HG02840 (cell line): ENCODE results near the gene CLCNKB.
"Not testable (repeated sequence)": the region's sequence is repeated elsewhere in the genome, so short reads cannot be mapped to it uniquely, and the experiment has no call there.

Experiments
- ATAC-seq: cut with Tn5 transposase; IDR thresholded peaks from one replicate; pipeline ENCODE4 v1.9.1; 2021; ENCODE audit warnings: mild to moderate bottlenecking, moderate library complexity, moderate number of reproducible peaks; ENCODE audit not compliant: unreplicated experiment, low FRiP score

The CLCNKB gene

DNA sequence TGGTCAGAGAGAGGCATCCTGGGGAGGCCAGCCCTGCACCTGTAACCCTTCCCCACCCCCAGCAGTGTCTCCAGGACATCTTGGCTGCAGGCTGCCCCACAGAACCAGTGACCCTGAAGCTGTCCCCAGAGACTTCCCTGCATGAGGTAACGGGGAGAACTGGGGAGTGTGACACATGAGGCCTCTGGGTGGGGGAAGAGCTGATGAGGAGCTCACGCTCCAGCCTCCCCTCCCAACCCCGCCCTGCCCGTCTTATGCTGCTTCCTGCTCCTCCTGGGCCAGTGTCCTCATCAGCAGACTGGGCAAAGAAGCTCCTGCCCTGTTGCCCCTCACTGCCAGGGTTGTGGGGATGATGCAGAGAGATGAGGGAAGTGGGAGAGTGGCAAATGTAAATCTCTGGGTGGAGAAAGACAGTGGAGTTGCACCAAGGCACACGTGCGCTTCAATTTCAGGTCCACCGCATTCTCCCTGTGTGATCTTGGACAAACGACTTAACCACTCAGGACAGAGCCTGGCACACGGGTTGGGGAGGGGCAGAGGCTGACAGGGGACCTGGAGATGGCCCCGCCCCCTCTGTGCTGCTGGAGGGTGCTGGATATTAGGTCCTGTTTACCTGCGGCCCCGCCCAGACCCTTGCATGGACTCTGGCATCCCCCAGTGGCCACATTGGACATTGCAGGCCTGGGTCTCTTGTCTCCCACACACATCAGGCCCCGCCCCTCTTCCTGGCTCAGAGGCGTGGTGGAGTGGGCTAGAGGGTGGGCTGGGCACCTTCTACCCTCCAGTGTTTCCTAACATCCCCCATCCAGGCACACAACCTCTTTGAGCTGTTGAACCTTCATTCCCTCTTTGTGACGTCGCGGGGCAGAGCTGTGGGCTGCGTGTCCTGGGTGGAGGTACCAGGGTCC is 12.3 kb downstream of the CLCNKB start:
- ATAC-seq = no peak

DNA sequence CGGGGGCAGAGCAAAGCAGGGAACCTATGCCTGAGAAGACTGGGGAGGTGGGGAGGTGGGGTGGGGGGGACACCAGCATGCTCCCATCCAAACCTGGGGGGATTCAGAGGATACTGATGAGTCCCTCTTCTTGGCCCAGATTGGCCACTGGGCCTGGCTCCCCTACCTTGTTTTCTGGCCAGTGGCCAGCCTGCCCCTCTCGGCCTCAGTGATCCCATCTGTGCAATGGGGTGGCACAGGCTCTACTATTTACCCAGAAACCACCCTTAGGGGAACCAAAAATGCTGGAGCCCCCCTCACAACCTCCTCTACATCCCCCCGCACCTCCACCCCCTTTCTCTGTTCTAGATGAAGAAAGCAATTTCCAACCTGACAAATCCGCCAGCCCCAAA is 12.9 kb downstream of the CLCNKB start:
- ATAC-seq = not testable (repeated sequence)

DNA sequence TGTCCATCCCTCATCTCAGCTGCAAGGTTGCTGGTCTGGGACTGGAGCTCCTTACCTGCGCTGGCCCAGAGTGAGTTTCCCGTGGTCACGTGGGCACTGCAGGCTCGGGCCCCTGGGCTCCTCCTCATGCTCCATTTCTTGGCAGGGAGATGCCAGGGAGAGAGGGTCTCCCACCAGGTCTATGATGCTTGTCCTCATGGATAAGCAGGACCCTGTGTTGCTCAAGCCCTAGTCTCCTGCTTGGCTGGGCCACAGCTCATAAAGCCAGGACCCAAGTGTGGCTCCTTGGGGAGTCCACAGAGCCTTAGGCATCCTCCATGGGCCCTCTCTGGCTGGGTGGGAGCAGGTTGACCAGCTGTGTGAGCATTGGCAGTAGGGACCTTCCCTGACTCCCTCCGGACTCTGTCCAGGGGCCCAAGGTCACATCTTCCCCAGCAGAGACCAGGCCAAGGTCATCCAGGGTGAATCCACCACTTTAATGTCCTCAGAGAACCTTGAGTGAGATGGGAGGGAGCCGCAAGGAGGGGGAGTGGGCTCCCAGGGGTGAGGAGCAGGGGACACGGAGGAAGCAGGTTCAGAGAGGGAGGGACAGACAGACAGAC is 13.8 kb downstream of the CLCNKB start:
- not testable (repeated sequence) for ATAC-seq

DNA sequence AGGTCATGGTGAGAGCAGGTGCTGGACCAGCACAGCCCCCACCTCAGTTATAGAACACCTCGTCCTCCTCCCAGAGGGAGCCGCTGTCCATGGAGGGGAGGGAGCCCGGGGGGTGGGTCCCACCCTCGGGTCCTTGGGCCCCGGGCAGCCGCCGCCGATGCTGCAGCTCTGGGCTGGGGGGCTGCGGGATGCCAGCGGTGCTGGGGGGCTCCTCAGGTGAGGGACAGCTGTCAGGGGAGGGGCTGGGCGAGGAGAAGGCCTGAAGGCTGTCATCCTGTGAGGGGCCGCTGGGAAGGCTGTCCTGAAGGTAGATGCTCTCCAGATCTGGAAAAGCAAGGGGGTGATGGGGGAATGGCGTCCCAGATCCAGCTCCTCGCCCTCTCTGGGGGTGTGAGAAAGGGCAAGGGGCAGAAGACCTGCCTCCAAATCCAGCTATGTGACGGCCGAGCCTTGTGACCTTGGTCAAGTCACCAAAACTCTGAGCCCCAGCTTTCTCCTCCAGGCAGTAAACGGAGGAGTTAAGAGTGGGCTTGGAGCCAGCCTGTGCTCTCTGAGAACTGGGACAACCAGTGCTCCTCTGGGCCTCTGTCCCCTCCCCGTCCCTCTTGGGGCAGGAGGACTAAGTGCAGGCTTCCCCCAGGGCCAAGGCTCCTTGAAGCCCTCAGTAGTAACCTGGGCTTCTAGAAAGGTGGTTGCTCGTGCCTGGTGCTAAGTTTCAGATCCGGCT is 15.0 kb downstream of the CLCNKB start:
- ATAC-seq = not testable (repeated sequence)

DNA sequence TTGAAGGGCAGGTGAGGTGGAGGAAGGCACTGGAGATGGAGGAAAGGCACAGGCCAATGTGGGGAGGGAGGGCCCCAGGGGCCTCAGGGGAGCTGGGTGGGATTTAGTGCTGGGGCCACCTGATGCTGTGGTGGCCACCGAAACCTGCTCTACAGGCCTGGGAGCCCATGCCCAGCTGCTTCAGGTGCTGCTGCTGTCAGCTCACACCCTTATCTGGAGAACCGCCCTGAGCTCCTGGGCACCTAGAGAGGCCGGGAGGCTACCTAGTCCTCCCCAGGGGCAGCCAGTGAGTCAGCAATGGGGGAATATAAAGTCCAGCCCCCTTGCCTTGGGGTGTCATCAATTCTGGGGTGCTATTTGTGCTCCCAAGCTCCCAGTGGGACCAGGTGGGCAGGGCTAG is 17.7 kb downstream of the CLCNKB start:
- ATAC-seq = no peak

DNA sequence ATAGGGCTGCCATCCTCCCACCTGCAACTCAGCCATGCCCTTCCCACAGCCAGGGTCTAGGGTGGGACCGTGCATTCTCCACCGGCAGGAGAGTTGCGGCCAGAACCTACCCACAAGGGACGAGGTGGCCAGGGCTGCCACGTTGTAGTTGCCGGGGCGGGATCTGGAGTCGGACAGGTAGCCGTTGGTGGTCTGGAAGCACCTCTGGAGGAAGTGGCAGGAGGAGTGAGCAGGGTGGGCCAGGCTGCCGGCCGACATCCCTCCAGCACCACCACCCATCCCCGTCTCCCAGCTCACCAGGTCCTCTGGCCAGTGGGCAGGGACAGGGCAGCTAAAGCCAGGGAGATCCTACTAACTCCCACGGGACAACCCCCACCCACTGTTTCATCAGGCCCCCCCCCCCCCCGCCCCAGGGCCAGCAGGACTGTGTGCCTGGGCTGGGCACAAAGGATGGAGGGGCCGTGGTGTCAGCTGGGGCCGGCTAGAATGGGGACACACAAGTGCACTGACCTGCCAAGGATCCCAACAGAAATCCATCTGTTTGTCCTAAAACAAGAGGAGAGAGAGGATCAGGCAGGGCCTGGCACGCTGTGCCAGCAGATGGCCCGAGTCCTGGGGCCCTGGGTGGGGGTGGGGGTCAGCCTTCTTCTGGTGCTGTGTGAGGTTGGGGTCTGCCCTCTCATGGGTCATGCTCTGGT is 18.6 kb downstream of the CLCNKB start:
- ATAC-seq = not testable (repeated sequence)

DNA sequence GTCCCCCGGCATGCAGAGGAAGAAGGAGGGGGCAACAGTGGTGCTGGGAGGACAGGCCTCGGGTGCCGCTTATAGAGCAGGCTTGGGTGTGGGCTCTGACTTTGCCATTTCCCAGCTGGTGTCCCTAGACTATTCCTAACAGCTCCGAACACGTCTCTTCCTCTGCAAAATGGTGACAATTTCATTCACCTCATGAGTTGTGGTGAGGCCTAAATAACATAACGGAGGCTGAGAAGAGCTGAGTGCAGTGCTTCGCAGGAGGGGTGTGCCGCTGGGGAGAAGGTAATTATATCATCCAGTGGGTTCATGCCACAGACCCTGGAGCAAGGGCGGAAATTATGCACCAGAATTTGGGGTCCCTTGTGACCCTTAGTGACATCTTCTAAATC is 19.1 kb downstream of the CLCNKB start:
- not testable (repeated sequence) for ATAC-seq

DNA sequence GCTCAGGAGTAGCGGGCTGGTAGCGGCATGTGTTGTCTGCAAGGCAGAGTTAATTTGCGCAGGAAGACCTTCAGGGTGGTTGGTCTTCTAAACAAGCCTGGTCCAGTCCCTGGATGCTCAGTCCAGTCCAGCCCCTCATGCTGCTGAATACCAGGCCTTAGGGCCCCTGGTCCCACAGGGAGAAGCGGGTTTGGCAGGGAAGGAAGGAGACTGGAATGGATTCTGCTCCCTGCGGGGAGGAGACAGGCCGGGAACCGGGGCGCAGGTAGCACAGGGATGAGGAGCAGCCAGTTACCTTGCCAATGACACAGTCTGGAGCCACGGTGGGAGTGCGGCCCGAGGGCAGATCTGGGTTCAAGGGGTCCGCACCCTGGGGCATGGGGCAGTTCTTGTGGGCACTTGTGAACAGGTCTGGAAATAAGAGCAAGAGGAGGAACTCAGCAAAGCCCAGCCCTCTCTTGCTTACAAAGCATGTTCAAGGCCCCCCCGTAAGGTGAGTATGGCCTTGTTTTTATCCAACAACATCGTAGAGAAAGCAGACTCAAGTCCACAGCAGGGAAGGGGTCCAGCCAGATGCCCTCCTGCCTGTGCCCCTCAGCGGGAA is 19.7 kb downstream of the CLCNKB start:
- ATAC-seq = no peak

DNA sequence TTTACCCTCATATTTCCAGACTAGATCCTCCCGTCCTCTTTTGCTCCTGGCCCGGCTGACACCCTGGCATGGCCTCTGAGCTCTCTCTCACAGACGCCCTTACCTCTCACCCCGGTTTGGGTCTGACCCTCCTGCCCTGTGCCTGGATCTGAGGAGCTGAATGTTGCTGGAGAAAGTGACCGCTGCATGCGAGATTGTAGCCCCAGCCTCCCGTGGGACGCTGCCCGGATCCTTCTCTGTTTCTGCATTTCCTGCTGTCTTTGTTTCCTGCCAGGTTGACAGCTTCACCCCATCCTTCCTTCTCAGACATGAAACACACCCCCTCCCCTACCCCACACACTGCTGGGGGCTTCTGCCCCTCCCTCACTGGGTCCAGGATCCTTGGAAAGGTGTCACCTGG is 20.3 kb downstream of the CLCNKB start:
- no peak for ATAC-seq

DNA sequence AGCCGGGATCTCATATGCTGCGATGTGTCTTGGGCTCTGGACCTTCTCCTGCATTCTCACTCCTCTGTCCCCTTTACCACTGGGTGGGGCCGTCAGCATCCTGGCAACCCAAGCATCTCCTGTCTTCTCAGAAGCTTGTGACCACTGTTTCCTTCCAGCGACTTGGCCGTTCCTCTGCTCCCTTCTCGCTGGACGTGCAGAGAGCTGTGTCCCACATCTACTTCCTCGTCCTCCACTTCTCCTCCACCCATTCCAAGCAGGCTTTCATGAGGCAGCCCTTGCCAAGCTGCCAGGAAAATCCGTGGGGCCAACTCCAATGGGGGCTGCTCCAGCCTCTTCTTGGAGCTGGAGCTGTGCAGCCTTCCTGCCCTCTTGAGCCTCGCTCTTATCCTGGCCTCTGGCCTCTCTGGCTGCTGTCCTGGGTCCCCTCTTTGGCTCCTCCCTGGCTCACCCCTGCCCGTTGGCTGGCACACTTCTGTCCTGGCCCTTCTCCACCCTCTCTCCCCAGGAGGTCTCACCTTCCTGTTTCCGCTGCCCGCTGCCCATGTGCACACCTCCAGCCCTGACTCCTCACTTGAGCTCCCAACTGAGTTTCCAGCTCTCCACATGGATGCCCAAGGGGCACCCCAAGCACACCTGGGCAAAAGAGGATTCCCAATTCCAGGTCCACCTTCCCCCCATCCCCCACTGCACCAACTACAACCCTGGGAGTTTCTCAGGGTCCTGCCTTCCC is 21.1 kb downstream of the CLCNKB start:
- ATAC-seq = no peak

DNA sequence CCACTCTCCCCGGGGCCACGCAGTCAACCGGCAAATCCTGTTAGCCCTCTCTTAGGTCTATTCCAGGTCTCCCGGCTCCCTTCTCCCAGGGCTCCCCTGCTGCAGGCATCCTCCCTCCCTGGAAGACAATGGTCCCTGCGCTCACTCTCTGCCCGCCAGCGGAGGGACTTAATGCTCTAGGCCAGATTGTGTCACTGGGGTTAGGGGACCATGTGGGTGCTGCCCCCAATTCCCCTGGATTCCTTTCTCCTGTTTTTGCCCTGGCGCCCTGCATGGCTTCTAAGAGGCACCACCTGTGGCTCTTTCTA is 21.6 kb downstream of the CLCNKB start:
- no peak for ATAC-seq

DNA sequence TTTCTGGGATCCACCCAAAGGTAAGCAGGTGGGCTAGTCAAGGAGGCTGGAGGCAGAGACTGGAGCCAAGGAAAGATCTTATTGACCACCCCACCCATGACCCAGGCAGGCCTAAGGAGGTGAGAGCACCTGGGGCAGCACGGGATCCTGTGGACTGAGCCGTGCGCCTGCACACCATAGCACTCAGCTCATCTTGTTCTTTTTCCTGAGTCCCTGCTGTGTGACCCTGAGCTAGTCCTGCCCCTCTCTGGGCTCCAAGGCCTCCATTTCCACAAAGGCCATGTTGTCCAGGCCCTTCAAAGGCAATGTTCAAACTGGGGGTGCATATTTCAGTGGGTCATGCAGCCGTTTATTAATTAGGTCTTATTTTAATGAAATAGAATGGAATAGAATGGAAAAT is 22.7 kb downstream of the CLCNKB start:
- no peak for ATAC-seq

DNA sequence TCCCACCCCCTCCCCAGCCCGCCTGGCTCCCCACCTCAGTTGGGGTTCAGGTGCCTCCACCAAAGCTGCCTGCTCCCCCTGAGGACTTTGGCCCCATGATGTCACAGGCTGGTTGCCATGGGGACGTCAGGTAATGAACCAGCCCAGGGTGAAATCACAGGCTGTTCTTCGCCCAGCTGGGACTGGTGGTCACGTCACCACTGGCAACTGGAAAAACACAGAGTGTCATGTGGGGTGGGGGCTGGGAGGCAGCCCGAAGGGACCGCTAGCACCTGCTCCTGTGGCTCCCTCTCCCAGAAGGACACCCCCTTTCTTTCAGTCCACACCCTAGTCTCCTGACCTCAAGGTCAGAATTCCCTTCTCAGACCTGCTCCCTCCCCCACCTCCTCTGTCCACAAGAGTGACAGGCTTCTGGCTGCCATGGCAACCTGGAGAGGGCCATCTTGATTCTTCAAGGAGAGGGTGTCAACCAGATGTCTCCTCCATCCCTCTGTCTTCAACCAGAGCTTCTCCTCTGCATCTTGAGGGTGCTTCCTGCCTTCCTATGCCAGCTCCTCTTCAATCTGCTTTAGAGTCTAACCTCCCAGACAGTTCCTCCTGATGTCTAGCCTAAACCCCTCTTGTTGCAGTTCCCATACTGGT is 23.7 kb downstream of the CLCNKB start:
- no peak for ATAC-seq

DNA sequence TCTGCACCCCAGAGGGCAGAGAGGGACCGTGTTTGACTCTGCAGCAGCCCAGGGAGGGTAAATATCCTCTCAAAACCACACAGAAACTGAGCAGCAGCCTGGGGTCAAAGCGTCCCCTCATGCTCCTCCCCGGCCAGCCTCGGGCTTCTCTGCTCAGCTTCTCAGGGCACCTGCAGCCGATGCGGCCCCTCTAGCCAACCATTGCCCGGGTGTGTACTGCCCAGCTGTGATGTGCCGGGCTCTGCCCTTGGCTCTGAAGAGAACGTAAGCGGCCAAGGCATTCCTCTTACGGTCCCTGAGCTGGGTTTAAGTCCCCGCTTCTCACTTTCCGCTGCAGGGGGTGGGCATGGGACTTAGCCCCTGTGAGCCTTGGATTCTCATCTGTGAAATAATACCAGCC is 24.4 kb downstream of the CLCNKB start:
- no peak for ATAC-seq

DNA sequence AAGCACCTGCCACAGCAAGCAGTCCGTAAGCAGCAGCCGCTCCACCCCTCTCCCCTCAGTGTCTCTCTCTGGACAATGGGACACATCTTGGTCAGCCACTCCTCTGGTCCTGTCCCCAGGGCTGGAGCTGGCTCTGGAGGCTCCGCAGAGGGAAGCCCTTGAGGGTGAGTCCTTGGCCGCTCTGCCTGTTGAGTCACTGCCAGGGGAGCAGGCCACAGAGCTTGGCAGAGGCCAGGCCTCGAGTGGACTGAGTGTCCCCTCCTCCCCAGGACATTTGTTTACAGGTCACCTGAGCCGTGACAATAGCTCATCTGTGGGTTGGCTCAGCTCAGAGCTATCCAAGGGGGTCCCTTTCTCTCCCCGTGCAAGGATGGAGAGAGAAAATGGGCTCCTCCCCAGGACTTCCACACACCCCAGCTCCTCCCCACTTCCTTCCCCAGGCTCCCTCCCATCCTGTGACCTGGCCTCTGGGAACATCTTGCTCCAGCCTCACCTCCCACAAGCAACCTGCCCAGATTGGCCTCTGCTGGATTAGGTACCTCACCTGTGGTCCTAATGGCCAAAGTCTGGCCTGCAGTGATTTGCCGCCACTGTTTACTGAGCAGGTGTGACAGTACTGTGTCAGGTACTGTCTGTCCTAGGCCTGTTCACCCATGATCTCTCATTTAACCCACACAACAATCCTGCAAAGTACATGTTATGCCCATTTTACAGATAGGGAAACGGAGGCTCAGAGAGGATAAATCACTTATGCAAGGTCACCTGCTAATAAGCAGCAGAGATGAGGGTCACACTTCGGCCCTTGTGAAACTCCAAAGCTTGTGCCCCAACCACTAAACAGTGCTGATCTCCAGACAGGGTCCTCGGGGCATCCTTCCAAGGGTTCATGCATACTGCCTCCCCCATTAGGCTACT is 25.0 kb downstream of the CLCNKB start:
- ATAC-seq = no peak

DNA sequence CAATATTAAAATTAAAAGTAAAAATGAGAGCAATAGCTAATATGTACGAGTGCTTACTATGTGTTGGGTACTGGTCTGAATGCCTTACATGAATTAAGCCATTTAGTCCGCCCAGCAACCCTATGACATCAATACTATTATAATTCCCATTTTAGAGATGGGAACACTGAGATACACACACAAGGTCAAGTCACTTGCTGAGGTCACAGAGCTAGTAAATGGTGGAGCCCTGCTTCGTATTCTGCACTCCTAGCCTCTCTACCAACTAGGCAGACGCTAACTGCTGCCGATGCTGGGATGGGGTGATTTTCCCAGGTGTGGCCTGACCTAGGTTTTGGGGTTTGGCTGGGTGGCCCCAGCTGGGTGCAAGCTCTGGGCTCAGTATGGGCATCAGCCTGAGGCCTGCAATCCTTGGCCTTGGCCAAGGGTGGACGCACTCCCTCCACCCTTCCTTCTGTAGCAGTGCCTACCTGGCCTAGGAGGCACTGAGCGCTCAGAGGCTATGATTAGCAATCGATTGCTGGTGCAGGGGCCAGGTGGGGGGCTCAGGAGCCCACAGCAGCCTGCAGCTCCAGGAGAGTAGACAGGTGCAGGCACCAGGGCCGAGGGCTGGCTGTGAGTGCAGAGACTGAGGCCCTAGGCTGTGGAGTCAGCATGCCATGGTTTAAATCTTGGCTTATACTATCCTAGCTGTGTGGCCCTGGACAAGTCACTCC is 27.2 kb downstream of the CLCNKB start:
- no peak for ATAC-seq

DNA sequence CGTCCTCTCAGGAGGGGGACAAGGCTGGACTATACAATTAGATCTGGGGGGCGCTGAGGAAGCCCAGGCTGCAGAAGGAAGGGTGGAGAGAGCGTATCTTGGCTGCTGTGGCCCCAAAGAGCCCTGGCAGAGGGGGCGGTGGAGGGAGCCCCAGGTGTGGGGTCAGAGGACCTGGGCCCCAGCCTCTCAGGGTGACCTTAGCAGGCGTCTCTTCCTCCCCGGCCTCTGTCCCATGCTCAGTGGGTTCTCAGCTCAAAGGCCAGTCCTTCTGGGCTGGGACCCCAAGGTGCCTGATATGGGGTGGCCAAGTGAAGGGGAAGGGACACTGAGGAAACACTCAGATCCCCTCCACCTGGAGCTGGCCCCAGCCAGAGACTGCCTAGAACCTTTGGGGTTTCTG is 28.0 kb downstream of the CLCNKB start:
- ATAC-seq = no peak

DNA sequence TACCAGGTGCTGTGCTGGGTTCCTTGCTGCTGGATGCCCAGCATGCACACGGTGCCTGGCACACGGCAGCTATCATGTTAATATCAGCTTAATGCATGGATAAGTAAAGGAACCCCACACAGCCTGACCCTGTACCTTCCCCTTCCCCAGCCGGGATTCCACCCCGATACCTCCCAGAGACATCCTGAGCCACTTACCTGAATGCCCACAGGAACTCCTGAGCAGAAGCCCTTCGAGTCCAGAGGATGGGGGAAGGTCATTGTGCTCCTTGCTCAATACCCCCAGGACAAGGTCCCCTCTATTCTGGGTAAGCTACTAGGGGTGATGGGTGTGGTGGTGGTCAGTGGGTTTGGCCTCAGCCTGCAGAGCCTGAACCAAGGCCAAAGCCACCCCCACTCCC is 28.5 kb downstream of the CLCNKB start:
- ATAC-seq = no peak
